KOPT-K1 (cell line): ENCODE data around the gene KLRF2.

Experiments
- H3K27ac ChIP-seq: fragments of 200-600 bp; sonication (generic); 2 replicates; pipeline ENCODE4 v1.5.1; 2016; ENCODE audit warnings: antibody characterized with exemption, mild to moderate bottlenecking, low read depth, low read length; ENCODE audit not compliant: poor library complexity, severe bottlenecking
- H3K36me3 ChIP-seq: fragments of 200-600 bp; sonication (generic); 2 replicates; pipeline ENCODE4 v1.5.1; 2017; ENCODE audit warnings: antibody characterized with exemption, mild to moderate bottlenecking, low read length, moderate library complexity; ENCODE audit not compliant: insufficient read depth
- H3K9me3 ChIP-seq: fragments of 200-600 bp; sonication (generic); 2 replicates; pipeline ENCODE4 v1.5.1; 2017; ENCODE audit warnings: antibody characterized with exemption, low read length, mild to moderate bottlenecking; ENCODE audit not compliant: insufficient read depth, poor library complexity, severe bottlenecking

KLRF2 gene

DNA sequence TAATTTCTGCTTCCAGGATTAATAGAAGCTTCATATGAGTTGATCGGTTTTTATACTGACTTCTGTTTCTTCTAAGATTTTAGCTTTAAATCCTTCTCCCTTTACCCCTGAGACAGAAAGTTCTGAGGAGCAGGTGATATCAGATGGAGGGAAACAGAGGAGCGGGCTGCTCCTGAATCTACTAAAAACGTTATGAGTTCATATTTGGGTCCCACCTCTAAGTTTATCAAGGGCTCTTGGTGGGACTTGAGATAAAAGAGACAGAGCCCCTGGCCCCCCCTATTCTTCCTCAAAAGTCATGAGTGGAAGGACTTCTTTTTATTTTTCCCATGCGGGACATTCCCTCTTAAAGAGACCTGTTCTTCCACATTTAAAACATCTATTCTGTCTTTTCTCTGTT lies 27.1 kb downstream of the KLRF2 start:
- Histone ChIP-seq H3K27ac (no peak overlapping the region), H3K9me3 (peaks cover 53% of the 10 kb centered on the region), H3K36me3 (no peaks in the 10 kb centered on the region)

DNA sequence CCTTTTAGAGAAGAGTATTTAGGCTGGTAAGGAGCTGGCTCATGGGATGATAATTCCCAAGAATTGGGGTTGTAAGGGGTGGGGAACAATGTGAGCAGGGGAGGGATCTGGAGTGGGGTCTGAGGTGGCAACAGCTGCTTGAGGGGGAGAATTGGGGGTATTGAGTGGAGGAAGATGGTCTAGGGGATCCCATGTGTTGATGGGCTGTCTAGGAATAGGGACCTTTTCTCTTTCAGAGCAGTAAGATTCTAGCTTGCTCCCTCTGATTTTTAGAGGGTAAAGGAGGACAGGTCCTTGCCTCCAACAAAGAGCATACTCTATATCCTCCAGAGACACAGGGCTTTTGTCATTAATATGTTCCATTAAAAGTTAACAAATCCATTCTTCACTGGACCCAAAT lies 28.4 kb downstream of the KLRF2 start:
- Histone ChIP-seq H3K36me3 (no peaks in the 10 kb centered on the region), H3K9me3 (peaks cover 53% of the 10 kb centered on the region), H3K27ac (no peak overlapping the region)

DNA sequence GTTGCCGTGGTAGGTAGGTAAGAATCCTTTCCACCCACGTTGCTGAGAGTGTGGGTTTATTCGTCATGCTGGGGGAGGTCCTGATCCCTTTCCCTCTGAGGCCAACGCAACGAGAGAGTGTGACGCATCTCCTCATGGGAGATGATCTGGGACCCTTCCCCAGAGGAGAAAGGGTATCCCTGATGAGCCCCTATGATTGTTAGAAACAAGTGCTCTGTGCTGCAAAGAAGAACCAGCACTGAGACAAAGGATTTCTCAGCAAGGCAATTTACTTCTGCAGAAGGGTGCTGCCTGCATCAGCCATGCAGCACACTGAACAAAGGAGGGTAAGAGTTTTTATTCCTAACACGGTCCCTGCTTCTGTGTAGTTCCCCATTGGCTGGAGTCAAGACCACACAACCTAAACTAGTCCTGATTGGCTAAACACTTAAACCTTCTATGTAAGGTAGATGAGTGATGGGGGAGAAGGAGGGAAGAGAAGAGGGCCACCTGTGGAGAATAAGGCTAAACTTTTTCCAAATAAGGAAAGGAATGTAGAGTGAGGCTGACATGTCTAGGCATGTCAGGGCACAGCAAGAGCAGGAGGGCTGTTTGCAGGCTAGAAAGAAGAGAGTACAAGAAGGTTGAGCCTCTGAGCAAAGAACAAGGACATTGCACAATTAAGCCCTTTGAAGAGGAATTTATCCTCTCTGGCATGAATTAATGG lies 29.6 kb downstream of the KLRF2 start:
- Histone ChIP-seq H3K9me3 (peaks cover 45% of the 10 kb centered on the region), H3K36me3 (no peaks in the 10 kb centered on the region), H3K27ac (no peak overlapping the region)

DNA sequence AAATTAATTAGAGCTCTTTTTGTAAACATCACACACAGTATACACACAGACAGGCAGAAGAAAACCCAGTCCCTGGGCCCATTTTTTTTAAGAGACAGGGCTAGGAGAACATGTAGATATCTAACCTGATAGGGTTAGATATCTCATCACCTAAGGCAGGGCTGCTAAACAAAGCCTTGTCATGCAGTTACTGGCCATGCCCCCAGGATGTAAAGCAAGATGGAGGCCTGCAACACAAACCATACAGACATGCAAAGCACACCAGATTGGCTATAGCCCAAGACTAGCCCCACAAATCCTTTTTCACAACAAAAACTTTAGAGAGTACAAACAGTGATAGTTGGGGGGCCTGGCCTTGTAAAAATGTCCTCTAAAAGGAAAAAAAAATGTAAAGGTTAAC lies 30.4 kb downstream of the KLRF2 start:
- Histone ChIP-seq H3K9me3 (peaks cover 45% of the 10 kb centered on the region), H3K36me3 (no peaks in the 10 kb centered on the region), H3K27ac (no peak overlapping the region)

GRCh38 chr12:9919443-9919842 lies 38.2 kb downstream of the KLRF2 start:
- H3K27ac ChIP-seq, result no peak overlapping the region
- H3K9me3 ChIP-seq, result peaks cover 4% of the 10 kb centered on the region
- H3K36me3 ChIP-seq, result no peaks in the 10 kb centered on the region

GRCh38 chr12:9920451-9920850 lies 39.2 kb downstream of the KLRF2 start:
- H3K27ac ChIP-seq, result no peak overlapping the region
- no peaks in the 10 kb centered on the region for H3K36me3 ChIP-seq
- H3K9me3 ChIP-seq, result peaks cover 4% of the 10 kb centered on the region

DNA sequence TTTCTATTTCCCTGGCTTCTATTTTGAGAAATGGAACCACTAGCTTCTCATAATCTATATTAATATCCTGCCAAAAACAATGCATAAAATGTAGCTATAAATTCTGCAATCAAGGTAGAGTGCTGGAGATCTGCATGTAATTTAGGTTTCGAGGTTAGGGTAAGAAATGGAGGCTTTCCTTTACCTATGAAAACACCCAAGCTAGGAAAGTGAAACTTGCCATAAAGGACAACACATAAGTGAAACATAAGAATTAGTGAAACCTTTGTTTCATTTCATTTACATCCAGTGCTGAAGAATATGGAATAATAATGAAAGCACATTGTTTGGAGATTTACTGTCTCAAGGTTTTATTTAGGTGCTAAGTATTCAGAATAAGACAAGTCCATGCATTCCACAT lies 41.1 kb downstream of the KLRF2 start:
- Histone ChIP-seq H3K27ac (no peak overlapping the region), H3K9me3 (peaks cover 4% of the 10 kb centered on the region), H3K36me3 (no peaks in the 10 kb centered on the region)

DNA sequence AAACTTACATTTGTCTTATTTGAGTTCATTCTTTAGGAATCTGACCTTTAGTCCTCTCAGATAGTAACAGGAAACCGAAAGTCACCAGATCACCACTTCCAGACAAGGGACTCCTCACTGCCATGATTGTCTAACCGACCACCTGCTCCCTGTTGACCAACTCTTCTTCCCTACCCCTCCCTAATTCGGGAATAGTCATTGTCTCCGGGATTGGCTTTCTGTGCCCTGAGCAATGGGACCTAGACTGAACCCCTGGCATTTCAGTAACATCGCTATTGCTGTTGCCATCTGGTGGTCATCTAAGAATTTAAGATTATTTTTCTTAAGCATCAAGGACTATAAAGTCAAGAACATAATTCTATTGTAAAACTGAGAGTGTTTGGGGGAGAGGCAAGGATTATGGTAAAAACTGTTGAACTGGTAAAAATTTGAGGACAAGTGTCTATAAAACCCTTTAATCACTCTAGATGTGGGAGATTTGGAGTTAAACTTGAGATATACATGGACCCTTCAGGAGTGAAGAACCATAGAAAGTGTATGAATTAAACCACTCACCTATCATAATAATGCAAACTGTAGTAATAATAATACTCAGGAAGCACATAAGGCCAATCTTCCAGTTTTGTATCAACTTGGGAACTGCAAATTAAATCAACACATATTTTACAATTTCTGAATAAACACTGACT lies 44.6 kb downstream of the KLRF2 start:
- no peaks in the 10 kb centered on the region for H3K9me3 ChIP-seq
- H3K27ac ChIP-seq, result no peak overlapping the region
- no peaks in the 10 kb centered on the region for H3K36me3 ChIP-seq

DNA sequence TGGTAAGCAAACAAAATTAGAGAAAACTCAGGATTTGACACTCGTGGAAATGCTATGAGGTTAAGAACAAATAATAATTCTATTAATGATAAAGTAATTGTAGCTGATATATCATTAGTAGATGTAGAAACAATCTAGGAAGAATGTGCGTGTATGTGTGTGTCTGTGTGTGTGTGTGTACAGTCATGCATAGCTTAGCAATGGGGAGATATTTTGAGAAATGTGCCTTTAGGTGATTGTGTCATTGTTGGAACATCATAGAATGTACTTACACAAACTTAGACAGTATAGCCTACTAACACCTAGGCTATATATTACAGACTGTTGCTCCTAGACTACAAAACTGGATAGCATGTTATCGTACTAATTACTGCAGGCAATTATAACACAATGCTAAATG lies 45.6 kb downstream of the KLRF2 start:
- no peaks in the 10 kb centered on the region for H3K36me3 ChIP-seq
- H3K9me3 ChIP-seq, result no peaks in the 10 kb centered on the region
- no peak overlapping the region for H3K27ac ChIP-seq

DNA sequence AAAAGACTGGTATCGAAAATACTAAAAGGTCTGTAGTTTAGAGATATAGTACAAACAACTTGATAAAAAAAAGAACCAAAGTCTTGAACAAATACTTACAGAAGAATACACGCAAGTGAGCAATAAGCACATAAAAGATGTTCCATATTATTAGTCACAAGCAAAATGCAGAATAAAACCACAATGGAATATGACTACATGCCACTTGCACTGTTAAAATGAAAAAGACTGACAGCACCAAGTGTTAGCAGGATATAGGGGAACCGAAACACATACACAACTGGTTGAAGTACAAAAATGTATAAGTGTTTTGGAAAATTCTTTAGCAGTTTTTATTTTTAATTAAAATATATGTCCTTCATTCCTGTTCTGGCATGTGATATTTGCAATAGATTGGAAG lies 47.3 kb downstream of the KLRF2 start:
- Histone ChIP-seq H3K9me3 (no peaks in the 10 kb centered on the region), H3K27ac (no peak overlapping the region), H3K36me3 (no peaks in the 10 kb centered on the region)

- H3K9me3 ChIP-seq, result no peaks in the 10 kb centered on the region
- H3K36me3 ChIP-seq, result no peaks in the 10 kb centered on the region
- H3K27ac ChIP-seq, result no peak overlapping the region
These were observed 50.0 kb downstream of the KLRF2 start for GRCh38 chr12:9931245-9931644.

DNA sequence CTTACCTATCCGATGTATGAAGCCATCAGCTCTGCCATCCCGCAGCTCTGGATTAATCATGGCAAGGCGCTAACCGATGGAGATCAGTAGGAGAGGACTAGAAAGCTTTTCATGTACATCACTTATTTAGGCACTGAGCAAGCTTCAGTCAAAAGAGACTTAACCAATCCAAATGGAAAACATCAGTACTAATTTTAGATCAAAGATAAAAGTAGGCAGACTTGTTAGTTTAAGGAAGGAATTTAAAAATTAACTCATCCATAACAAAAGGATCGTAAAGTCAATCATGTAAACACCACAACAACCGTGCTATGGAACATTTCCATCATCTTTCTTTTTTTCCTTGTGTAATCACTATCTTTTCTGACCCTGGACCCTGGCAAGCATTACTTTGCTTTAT lies 51.0 kb downstream of the KLRF2 start, which contains the start of gene CLEC2A:
TSS of gene CLEC2A (minus strand) at position 101 of the 400 bp plus-strand sequence. CDS start at position 60, 41 bp downstream.
- Histone ChIP-seq H3K36me3 (no peaks in the 10 kb centered on the region), H3K27ac (no peak within 1 kb of the TSS), H3K9me3 (no peaks in the 10 kb centered on the region)

DNA sequence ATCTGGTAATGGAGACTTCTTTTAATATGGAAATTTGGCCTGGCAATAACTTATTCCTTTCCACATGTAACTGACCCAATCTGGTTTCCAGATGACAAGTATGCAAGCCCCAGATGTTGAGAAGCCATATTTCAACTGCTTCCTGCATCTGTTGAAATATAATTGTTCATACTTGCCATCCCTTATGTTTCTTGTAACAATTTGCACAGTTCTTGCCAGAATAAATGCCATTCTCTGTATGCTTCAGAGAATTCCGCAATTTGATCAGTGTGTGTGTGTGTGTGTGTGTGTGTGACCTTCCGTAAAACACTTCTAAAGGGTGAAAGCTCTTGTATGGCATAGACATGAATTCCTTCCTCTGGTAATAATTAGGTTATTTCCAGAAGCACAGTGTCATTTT lies 52.7 kb downstream of the KLRF2 start:
- H3K27ac ChIP-seq, result no peak overlapping the region
- H3K36me3 ChIP-seq, result no peaks in the 10 kb centered on the region; the same call in 1 of the 2 replicates
- H3K9me3 ChIP-seq, result no peaks in the 10 kb centered on the region

GRCh38 chr12:9935026-9935425 lies 53.7 kb downstream of the KLRF2 start:
- Histone ChIP-seq H3K36me3 (no peaks in the 10 kb centered on the region; the same call in 1 of the 2 replicates), H3K27ac (no peak overlapping the region), H3K9me3 (no peaks in the 10 kb centered on the region)

DNA sequence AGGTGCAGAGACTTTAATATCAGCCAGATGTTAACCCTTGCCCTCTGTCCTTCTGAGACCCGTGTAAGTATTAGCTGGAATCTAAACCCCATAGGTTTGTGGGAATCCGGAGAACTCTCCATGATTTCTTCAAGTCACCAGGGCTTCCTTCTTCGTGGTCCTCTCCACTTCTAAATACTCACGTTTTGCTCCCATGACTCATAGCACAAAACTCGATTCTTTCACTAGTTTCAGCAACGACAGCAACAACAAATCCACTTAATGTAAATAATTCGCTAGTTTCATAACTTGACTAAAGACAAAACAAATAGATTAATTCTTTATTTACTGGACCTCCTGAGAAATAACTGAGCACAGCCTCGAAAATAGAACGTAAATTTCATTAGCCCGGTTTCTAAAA lies 55.3 kb downstream of the KLRF2 start:
- no peaks in the 10 kb centered on the region for H3K9me3 ChIP-seq
- H3K36me3 ChIP-seq, result no peaks in the 10 kb centered on the region; the same call in none of the 2 replicates
- no peak overlapping the region for H3K27ac ChIP-seq

DNA sequence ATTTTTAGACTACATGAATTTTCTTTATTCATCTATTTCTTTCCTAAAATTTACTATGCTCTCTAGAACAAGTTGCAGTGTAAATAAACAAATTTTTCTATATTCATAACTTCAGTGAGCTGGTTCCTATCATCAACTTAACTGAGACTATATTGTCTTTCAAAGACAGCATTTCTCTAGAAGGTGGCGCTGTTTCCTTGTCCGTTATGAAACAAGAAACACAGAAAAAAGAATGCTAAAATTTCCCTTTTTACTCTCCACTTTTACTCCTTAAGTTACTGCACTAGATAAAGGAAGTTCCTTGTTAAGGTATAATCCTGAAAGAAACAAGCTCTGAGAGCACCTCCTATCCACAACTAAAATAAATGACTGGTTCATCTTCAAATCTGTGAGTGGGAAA lies 59.1 kb downstream of the KLRF2 start:
- Histone ChIP-seq H3K36me3 (no peaks in the 10 kb centered on the region; the same call in none of the 2 replicates), H3K27ac (no peak overlapping the region), H3K9me3 (no peaks in the 10 kb centered on the region)
